SK-N-SH treated with all-trans-retinoic acid at 6 μM for 48 hours (cell line): ENCODE results near the gene MRGPRX2.

Source experiments
- ARNTL ChIP-seq: fragments of 450-650 bp; formaldehyde crosslinking; IDR thresholded peaks from 2 replicates; pipeline ENCODE4 v1.5.0; 2020; ENCODE audit warnings: low read depth, mild to moderate bottlenecking, moderate library complexity, borderline replicate concordance
- CREB5 ChIP-seq: fragments of 250-450 bp; sonication (Bioruptor Pico); IDR thresholded peaks from 2 replicates; pipeline ENCODE4 v1.5.1; 2020; ENCODE audit warnings: low read depth, mild to moderate bottlenecking, moderate library complexity
- CSRNP3 ChIP-seq: fragments of 250-450 bp; sonication (Bioruptor Pico); IDR thresholded peaks from 2 replicates; pipeline ENCODE4 v1.5.1; 2021; ENCODE audit warnings: mild to moderate bottlenecking, moderate library complexity
- GLIS3 ChIP-seq: fragments of 250-450 bp; sonication (Bioruptor Pico); IDR thresholded peaks from 2 replicates; pipeline ENCODE4 v1.5.0; 2020; ENCODE audit warnings: mild to moderate bottlenecking, moderate library complexity
- ISL1 ChIP-seq: fragments of 250-450 bp; sonication (Bioruptor Pico); IDR thresholded peaks from 2 replicates; pipeline ENCODE4 v2.1.2; 2022; ENCODE audit warnings: mild to moderate bottlenecking, moderate library complexity
- SNAI2 ChIP-seq: fragments of 250-450 bp; sonication (Bioruptor Pico); IDR thresholded peaks from 2 replicates; pipeline ENCODE4 v1.5.0; 2020; ENCODE audit warnings: mild to moderate bottlenecking, moderate library complexity
- TCF4 ChIP-seq: fragments of 250-450 bp; sonication (Bioruptor Pico); IDR thresholded peaks from 2 replicates; pipeline ENCODE4 v1.8.0; 2021; ENCODE audit warnings: mild to moderate bottlenecking, moderate library complexity, borderline replicate concordance
- ZFP30 ChIP-seq: fragments of 450-650 bp; formaldehyde crosslinking; IDR thresholded peaks from 2 replicates; pipeline ENCODE4 v1.5.0; 2022; ENCODE audit warnings: mild to moderate bottlenecking, moderate library complexity
- ZNF70 ChIP-seq: fragments of 450-650 bp; formaldehyde crosslinking; IDR thresholded peaks from 2 replicates; pipeline ENCODE4 v1.5.0; 2020; ENCODE audit warnings: mild to moderate bottlenecking, moderate library complexity
- ZNF8 ChIP-seq: fragments of 450-650 bp; formaldehyde crosslinking; IDR thresholded peaks from 2 replicates; pipeline ENCODE4 v1.5.0; 2020; ENCODE audit warnings: mild to moderate bottlenecking, moderate library complexity
- TF ChIP-seq, protein P1 (sequence below): fragments of 250-450 bp; sonication (Bioruptor Pico); IDR thresholded peaks from 2 replicates; pipeline ENCODE4 v1.8.0; 2020; ENCODE audit warnings: mild to moderate bottlenecking, moderate library complexity, borderline replicate concordance

DNA sequence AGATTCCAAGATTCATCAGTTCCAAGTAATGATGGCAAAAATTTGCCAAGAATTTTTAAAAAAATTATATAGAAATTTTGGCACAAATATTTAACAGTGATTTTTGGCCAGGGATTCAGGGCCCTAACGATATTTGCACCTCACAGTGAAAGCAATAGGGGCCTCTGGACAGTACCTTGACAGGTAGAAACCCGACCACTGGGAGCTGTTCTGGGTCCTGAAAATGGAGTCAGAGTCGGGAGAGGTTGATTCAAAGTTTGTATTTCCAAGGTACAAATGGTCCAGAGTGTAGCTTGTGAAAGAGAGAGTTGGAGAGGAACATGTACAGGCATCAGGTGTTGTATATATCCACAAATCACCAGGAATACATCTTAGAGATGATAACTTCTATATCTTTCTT is 41.6 kb downstream of the MRGPRX2 start:
- TF ChIP-seq SNAI2 (CRISPR knock-in tag) (no peak), ZNF70 (CRISPR knock-in tag) (no peak), GLIS3 (no peak), ISL1 (CRISPR knock-in tag) (no peak), ZNF8 (CRISPR knock-in tag) (no peak), CREB5 (CRISPR knock-in tag) (no peak), ZFP30 (CRISPR knock-in tag) (no peak), ARNTL (CRISPR knock-in tag) (no peak), CSRNP3 (CRISPR knock-in tag) (no peak), TCF4 (CRISPR knock-in tag) (no peak)
- TF ChIP-seq, protein P1, sequence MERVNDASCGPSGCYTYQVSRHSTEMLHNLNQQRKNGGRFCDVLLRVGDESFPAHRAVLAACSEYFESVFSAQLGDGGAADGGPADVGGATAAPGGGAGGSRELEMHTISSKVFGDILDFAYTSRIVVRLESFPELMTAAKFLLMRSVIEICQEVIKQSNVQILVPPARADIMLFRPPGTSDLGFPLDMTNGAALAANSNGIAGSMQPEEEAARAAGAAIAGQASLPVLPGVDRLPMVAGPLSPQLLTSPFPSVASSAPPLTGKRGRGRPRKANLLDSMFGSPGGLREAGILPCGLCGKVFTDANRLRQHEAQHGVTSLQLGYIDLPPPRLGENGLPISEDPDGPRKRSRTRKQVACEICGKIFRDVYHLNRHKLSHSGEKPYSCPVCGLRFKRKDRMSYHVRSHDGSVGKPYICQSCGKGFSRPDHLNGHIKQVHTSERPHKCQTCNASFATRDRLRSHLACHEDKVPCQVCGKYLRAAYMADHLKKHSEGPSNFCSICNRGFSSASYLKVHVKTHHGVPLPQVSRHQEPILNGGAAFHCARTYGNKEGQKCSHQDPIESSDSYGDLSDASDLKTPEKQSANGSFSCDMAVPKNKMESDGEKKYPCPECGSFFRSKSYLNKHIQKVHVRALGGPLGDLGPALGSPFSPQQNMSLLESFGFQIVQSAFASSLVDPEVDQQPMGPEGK (CRISPR knock-in tag), result no peak
